ENCODE data around the gene GTF2F2. TPM values are rescaled to one million over a fixed set of nuclear protein-coding genes. Genes with fewer than 3 reads are reported as not detected.

The GTF2F2 gene
- total and polyA plus RNA-seq, 10 donors = 11.8 to 19.1 (median 16.4) TPM

GRCh38 chr13:45156565-45157361 lies 36.5 kb downstream of the GTF2F2 start:
- H3K4me1 ChIP-seq = no peaks in the 10 kb centered on the region
- no peak overlapping the region for H3K4me3 ChIP-seq
- peaks cover 0 to 4% (median 0%) of the 10 kb centered on the region in 8 donors for H3K9me3 ChIP-seq
- H3K36me3 ChIP-seq = peaks cover 0 to 71% (median 12%) of the 10 kb centered on the region in 6 donors
- H3K27me3 ChIP-seq (replicated peaks in 1 of 7) = no peaks in the 10 kb centered on the region
- WGBS, 5 donors = 89 to 95% (median 94%) methylated on average over 7 of the region's 7 CpGs
- DNase-seq = no peak
- intact Hi-C loops (cut with DNase I; ENCODE audit: low total_unique reads) = no loop called here
- no peak for TF ChIP-seq POLR2AphosphoS5 (IDR thresholded peaks at IDR 0.05)
- TF ChIP-seq, protein P1, sequence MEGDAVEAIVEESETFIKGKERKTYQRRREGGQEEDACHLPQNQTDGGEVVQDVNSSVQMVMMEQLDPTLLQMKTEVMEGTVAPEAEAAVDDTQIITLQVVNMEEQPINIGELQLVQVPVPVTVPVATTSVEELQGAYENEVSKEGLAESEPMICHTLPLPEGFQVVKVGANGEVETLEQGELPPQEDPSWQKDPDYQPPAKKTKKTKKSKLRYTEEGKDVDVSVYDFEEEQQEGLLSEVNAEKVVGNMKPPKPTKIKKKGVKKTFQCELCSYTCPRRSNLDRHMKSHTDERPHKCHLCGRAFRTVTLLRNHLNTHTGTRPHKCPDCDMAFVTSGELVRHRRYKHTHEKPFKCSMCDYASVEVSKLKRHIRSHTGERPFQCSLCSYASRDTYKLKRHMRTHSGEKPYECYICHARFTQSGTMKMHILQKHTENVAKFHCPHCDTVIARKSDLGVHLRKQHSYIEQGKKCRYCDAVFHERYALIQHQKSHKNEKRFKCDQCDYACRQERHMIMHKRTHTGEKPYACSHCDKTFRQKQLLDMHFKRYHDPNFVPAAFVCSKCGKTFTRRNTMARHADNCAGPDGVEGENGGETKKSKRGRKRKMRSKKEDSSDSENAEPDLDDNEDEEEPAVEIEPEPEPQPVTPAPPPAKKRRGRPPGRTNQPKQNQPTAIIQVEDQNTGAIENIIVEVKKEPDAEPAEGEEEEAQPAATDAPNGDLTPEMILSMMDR (IDR thresholded peaks at IDR 0.05 in 8 of 11, conservative IDR thresholded peaks at IDR 0.05 in 3 of 11) = no peak
- TF ChIP-seq POLR2A (IDR thresholded peaks at IDR 0.05) = no peak
- H3K27ac ChIP-seq = no peak overlapping the region

- no peaks in the 10 kb centered on the region for H3K27me3 ChIP-seq (replicated peaks in 1 of 7)
Measured at GRCh38 chr13:45162194-45162593, 41.9 kb downstream of the GTF2F2 start.

GRCh38 chr13:45162821-45163220 lies 42.5 kb downstream of the GTF2F2 start:
- TF ChIP-seq POLR2AphosphoS5 (IDR thresholded peaks at IDR 0.05) (no peak), POLR2A (IDR thresholded peaks at IDR 0.05) (no peak)
- TF ChIP-seq, protein P1 (IDR thresholded peaks at IDR 0.05 in 8 of 11, conservative IDR thresholded peaks at IDR 0.05 in 3 of 11) = no peak
- intact Hi-C loops (cut with DNase I; ENCODE audit: low total_unique reads) = no loop called here
- no peak overlapping the region for H3K4me3 ChIP-seq
- H3K36me3 ChIP-seq = peaks cover 0 to 52% (median 6%) of the 10 kb centered on the region in 6 donors
- H3K9me3 ChIP-seq = peaks cover 0 to under 1% (median 0%) of the 10 kb centered on the region in 8 donors
- H3K4me1 ChIP-seq = no peaks in the 10 kb centered on the region
- WGBS, 5 donors = 80 to 90% (median 87%) methylated on average over 1 of the region's 1 CpG
- DNase-seq = no peak
- H3K27me3 ChIP-seq (replicated peaks in 1 of 7) = no peaks in the 10 kb centered on the region
- H3K27ac ChIP-seq = no peak overlapping the region

More at GRCh38 chr13:45162194-45162593, 41.9 kb downstream of the GTF2F2 start:
- DNase-seq = no peak
- intact Hi-C loops (cut with DNase I; ENCODE audit: low total_unique reads) = no loop called here
- WGBS, 5 donors = 79 to 89% (median 85%) methylated on average over 1 of the region's 1 CpG
- peaks cover 0 to 54% (median 8%) of the 10 kb centered on the region in 6 donors for H3K36me3 ChIP-seq
- no peak overlapping the region for H3K4me3 ChIP-seq
- H3K27ac ChIP-seq = no peak overlapping the region
- H3K9me3 ChIP-seq = peaks cover 0 to 4% (median 0%) of the 10 kb centered on the region in 8 donors
- TF ChIP-seq POLR2A (IDR thresholded peaks at IDR 0.05) = no peak
- TF ChIP-seq, protein P1 (IDR thresholded peaks at IDR 0.05 in 8 of 11, conservative IDR thresholded peaks at IDR 0.05 in 3 of 11) = no peak
- no peak for TF ChIP-seq POLR2AphosphoS5 (IDR thresholded peaks at IDR 0.05)
- H3K4me1 ChIP-seq = no peaks in the 10 kb centered on the region

GRCh38 chr13:45166858-45167257 lies 46.5 kb downstream of the GTF2F2 start:
- no peak for DNase-seq
- H3K36me3 ChIP-seq = peaks cover 0 to 50% (median 1%) of the 10 kb centered on the region in 6 donors
- no peaks in the 10 kb centered on the region for H3K4me1 ChIP-seq
- WGBS, 5 donors = 90 to 97% (median 93%) methylated on average over 3 of the region's 3 CpGs
- intact Hi-C loops (cut with DNase I; ENCODE audit: low total_unique reads) = no loop called here
- no peak overlapping the region for H3K27ac ChIP-seq
- TF ChIP-seq POLR2A (IDR thresholded peaks at IDR 0.05) (no peak), POLR2AphosphoS5 (IDR thresholded peaks at IDR 0.05) (no peak)
- TF ChIP-seq, protein P1 (IDR thresholded peaks at IDR 0.05 in 8 of 11, conservative IDR thresholded peaks at IDR 0.05 in 3 of 11) = no peak
- H3K4me3 ChIP-seq = no peak overlapping the region
- H3K9me3 ChIP-seq = no peaks in the 10 kb centered on the region
- no peaks in the 10 kb centered on the region for H3K27me3 ChIP-seq (replicated peaks in 1 of 7)

Measured in spleen (tissue), 11 donors.